SK-N-SH (cell line): ENCODE measurements around the gene PBX1. TPM values are rescaled to one million over a fixed set of nuclear protein-coding genes. Genes with fewer than 3 reads are reported as not detected.

ENCODE experiments used
- CTCF ChIA-PET: fragments of 300-600, 350-600 bp; formaldehyde crosslinking; extraction: SDS; loops from one replicate; lab custom pipeline; 2021; lab: Yijun Ruan, JAX
- POLR2A ChIA-PET: fragments of 350-600 bp; sonication (Branson Sonifier 250); formaldehyde crosslinking; extraction: SDS; loops from one replicate; lab custom pipeline; 2020; ENCODE audit warnings: antibody characterized with exemption, inconsistent platforms; lab: Yijun Ruan, JAX
- DNase-seq: peaks from one replicate; pipeline ENCODE4 v3.0.0; 2012
- H2AFZ ChIP-seq: fragments of 200-600 bp; sonication (generic); 2 replicates; pipeline ENCODE4 v1.8.1; 2016; ENCODE audit warnings: antibody characterized with exemption, mild to moderate bottlenecking, low read depth
- H3F3A ChIP-seq: fragments of 200-600 bp; sonication (generic); replicated peaks from 2 replicates; pipeline ENCODE3; 2016; ENCODE audit warnings: antibody characterized with exemption, mild to moderate bottlenecking; ENCODE audit not compliant: insufficient read depth
- H3K27ac ChIP-seq, 2 experiments: fragments of 200-500 bp in 1 of 2; fragments of 200-600 bp in 1 of 2; sonication (Bioruptor generic) in 1 of 2; sonication (generic), shearing (Covaris generic) in 1 of 2; 2 replicates each; pipeline versions ENCODE4 v1.5.1 to v1.6.1; 2014 to 2016; ENCODE audit warnings: low read depth in 2 of 2, inconsistent platforms in 1 of 2, low read length in 1 of 2, mild to moderate bottlenecking in 1 of 2, mixed read lengths in 1 of 2
- H3K27me3 ChIP-seq: fragments of 200-600 bp; sonication (generic), shearing (Covaris generic); 2 replicates; pipeline ENCODE4 v1.6.1; 2016; ENCODE audit warnings: mixed run types; ENCODE audit not compliant: insufficient read depth
- H3K36me3 ChIP-seq, 2 experiments: fragments of 200-500 bp in 1 of 2; fragments of 200-600 bp in 1 of 2; sonication (Bioruptor generic) in 1 of 2; sonication (generic) in 1 of 2; replicated peaks in 1 of 2; 2 replicates each; pipeline versions ENCODE3 to v1.5.1; 2014 to 2016; ENCODE audit warnings: low read length in 1 of 2, mild to moderate bottlenecking in 1 of 2; ENCODE audit not compliant: insufficient read depth in 2 of 2, control insufficient read depth in 1 of 2
- H3K4me1 ChIP-seq, 2 experiments: fragments of 200-500 bp in 1 of 2; fragments of 200-600 bp in 1 of 2; sonication (Bioruptor generic) in 1 of 2; sonication (generic), shearing (Covaris generic) in 1 of 2; 2 replicates each; pipeline versions ENCODE4 v1.5.1 to v1.6.1; 2014 to 2016; ENCODE audit warnings: low read depth in 1 of 2, low read length in 1 of 2, mixed run types in 1 of 2; ENCODE audit not compliant: insufficient read depth in 2 of 2, control insufficient read depth in 1 of 2
- H3K4me2 ChIP-seq: fragments of 200-600 bp; sonication (generic), shearing (Covaris generic); 2 replicates; pipeline ENCODE4 v1.6.1; 2017; ENCODE audit warnings: mixed run types
- H3K4me3 ChIP-seq, 2 experiments: fragments of 200-500 bp in 1 of 2; fragments of 200-600 bp in 1 of 2; sonication (Bioruptor generic) in 1 of 2; sonication (generic), shearing (Covaris generic) in 1 of 2; 2 replicates each; pipeline versions ENCODE4 v1.5.1 to v1.8.1; 2014 to 2016; ENCODE audit warnings: low read depth in 2 of 2, inconsistent platforms in 1 of 2, low read length in 1 of 2, mild to moderate bottlenecking in 1 of 2, mixed read lengths in 1 of 2, moderate library complexity in 1 of 2
- H3K79me2 ChIP-seq: fragments of 200-600 bp; sonication (generic); 2 replicates; pipeline ENCODE4 v1.8.1; 2017; ENCODE audit warnings: mild to moderate bottlenecking; ENCODE audit not compliant: insufficient read depth
- H3K9ac ChIP-seq: fragments of 200-600 bp; sonication (generic); 2 replicates; pipeline ENCODE4 v1.6.1; 2017; ENCODE audit warnings: mixed run types
- H3K9me2 ChIP-seq: fragments of 200-600 bp; sonication (generic); 2 replicates; pipeline ENCODE4 v1.6.1; 2017; ENCODE audit warnings: mixed run types
- H3K9me3 ChIP-seq: fragments of 200-600 bp; sonication (generic); 2 replicates; pipeline ENCODE4 v1.6.1; 2017; ENCODE audit warnings: mixed run types, mild to moderate bottlenecking, moderate library complexity
- H4K20me1 ChIP-seq: fragments of 200-600 bp; sonication (generic); 2 replicates; pipeline ENCODE4 v1.6.1; 2017; ENCODE audit warnings: mild to moderate bottlenecking, mixed run types; ENCODE audit not compliant: insufficient read depth
- CHD2 ChIP-seq: fragments of 150-350 bp; IDR thresholded peaks from 2 replicates; pipeline ENCODE4 v1.6.1; 2018; ENCODE audit warnings: low read length; ENCODE audit not compliant: partially characterized antibody
- ELF1 ChIP-seq: IDR thresholded peaks from 2 replicates; pipeline ENCODE4 v1.4.0; 2012
- EP300 ChIP-seq, 2 experiments: IDR thresholded peaks; 2 replicates each; pipeline versions ENCODE4 v1.4.0 to v1.6.1; 2012; ENCODE audit warnings: borderline replicate concordance in 1 of 2, low read depth in 1 of 2, low read length in 1 of 2
- GATA2 ChIP-seq: sonication (generic); formaldehyde crosslinking; IDR thresholded peaks from 2 replicates; pipeline ENCODE4 v1.5.0; 2020; ENCODE audit warnings: mild to moderate bottlenecking, missing genetic modification reagents
- MEF2A ChIP-seq: IDR thresholded peaks from 2 replicates; pipeline ENCODE4 v1.4.0; 2012; ENCODE audit warnings: low read depth, borderline replicate concordance
- MXI1 ChIP-seq: IDR thresholded peaks from 2 replicates; pipeline ENCODE4 v1.6.1; 2012; ENCODE audit warnings: mild to moderate bottlenecking, low read depth, low read length, improper control_type of control experiment
- NFIC ChIP-seq: IDR thresholded peaks from 2 replicates; pipeline ENCODE4 v1.4.0; 2012; ENCODE audit warnings: borderline replicate concordance
- NRF1 ChIP-seq: IDR thresholded peaks from 2 replicates; pipeline ENCODE4 v1.6.1; 2012; ENCODE audit warnings: low read depth, mild to moderate bottlenecking, low read length
- POLR2AphosphoS5 ChIP-seq: IDR thresholded peaks from 2 replicates; pipeline ENCODE4 v1.6.1; 2012; ENCODE audit warnings: low read depth, low read length
- RAD21 ChIP-seq: IDR thresholded peaks from 2 replicates; pipeline ENCODE4 v1.6.1; 2012; ENCODE audit warnings: mild to moderate bottlenecking, low read length
- RCOR1 ChIP-seq: fragments of 150-350 bp; IDR thresholded peaks from 2 replicates; pipeline ENCODE4 v1.6.1; 2017; ENCODE audit warnings: antibody characterized with exemption, low read length
- RFX5 ChIP-seq: IDR thresholded peaks from 2 replicates; pipeline ENCODE4 v1.6.1; 2012; ENCODE audit warnings: mild to moderate bottlenecking, improper control_type of control experiment, low read length
- RXRA ChIP-seq: IDR thresholded peaks from 2 replicates; pipeline ENCODE4 v1.4.0; 2012; ENCODE audit warnings: low read depth, mild to moderate bottlenecking, borderline replicate concordance
- SIN3A ChIP-seq: IDR thresholded peaks from 2 replicates; pipeline ENCODE4 v1.6.1; 2012; ENCODE audit warnings: low read depth, mild to moderate bottlenecking, low read length, moderate library complexity, borderline replicate concordance
- SMC3 ChIP-seq: IDR thresholded peaks from 2 replicates; pipeline ENCODE4 v1.6.1; 2012; ENCODE audit warnings: low read depth, low read length, improper control_type of control experiment
- TAF1 ChIP-seq: IDR thresholded peaks from 2 replicates; pipeline ENCODE4 v1.6.1; 2012; ENCODE audit warnings: low read depth, mild to moderate bottlenecking, low read length, moderate library complexity, borderline replicate concordance
- TCF12 ChIP-seq: IDR thresholded peaks from 2 replicates; pipeline ENCODE4 v1.4.0; 2012
- USF1 ChIP-seq: IDR thresholded peaks from 2 replicates; pipeline ENCODE4 v1.4.0; 2012; ENCODE audit warnings: low read depth, borderline replicate concordance
- YY1 ChIP-seq: IDR thresholded peaks from 2 replicates; pipeline ENCODE4 v1.4.0; 2012; ENCODE audit warnings: low read depth, mild to moderate bottlenecking
- WGBS: methylation state at CpG from one replicate; pipeline ENCODE4 v1.1.6; 2017; ENCODE audit warnings: low lambda C conversion rate; 5-methylcytosine and 5-hydroxymethylcytosine counted together
- polyA plus RNA-seq, 3 experiments: library from polyadenylated mRNA; depleted of rRNA; stranded (reverse); fragments of >200 nt; gene quantifications; 2 replicates each; pipeline ENCODE4 v1.2.3, GENCODE V29; 2012
- TF ChIP-seq, protein P1 (sequence below): fragments of 150-350 bp; IDR thresholded peaks from 2 replicates; pipeline ENCODE4 v1.6.1; 2017; ENCODE audit warnings: antibody characterized with exemption, low read length, low read depth, borderline replicate concordance
- TF ChIP-seq, protein P2 (sequence below): IDR thresholded peaks from 2 replicates; pipeline ENCODE4 v1.6.1; 2012; ENCODE audit warnings: mild to moderate bottlenecking, low read depth, low read length, moderate library complexity

PBX1 gene
- polyA plus RNA-seq, 1 of the 3 experiments (the other 2 are of a cell fraction) = 27.0 TPM

- H3K4me1 ChIP-seq = peaks cover 0 to 18% of the 10 kb centered on the region in 2 experiments; a peak in 2 of 4 replicates
- H3K9me2 ChIP-seq = no peaks in the 10 kb centered on the region
- H3K79me2 ChIP-seq = no peaks in the 10 kb centered on the region
- no peak overlapping the region for H3K4me2 ChIP-seq
- WGBS = 34% methylated on average over 4 of the region's 4 CpGs
- H3K36me3 ChIP-seq = no peaks in the 10 kb centered on the region
- H3F3A ChIP-seq = peaks cover 3% of the 10 kb centered on the region
- no peaks in the 10 kb centered on the region for H4K20me1 ChIP-seq
- H3K9me3 ChIP-seq = no peaks in the 10 kb centered on the region
- H3K4me3 ChIP-seq = no peak overlapping the region
- peak; percentile 51 for DNase-seq
- H3K9ac ChIP-seq = no peak overlapping the region
- ChIA-PET CTCF (interaction anchor here (0.9 to 1.0 kb wide), 2 partner anchors 24 to 32 kb away, joined by 3 read pairs; no protein-coding TSS in a partner anchor), POLR2A (no interaction called here)
- 0 out of 2 replicates have a peak, but pooled peaks have one; percentile 1 for TF ChIP-seq RAD21
- TF ChIP-seq ELF1 = no peak
- no peak for TF ChIP-seq RFX5
- no peak for TF ChIP-seq SIN3A
- no peak for TF ChIP-seq MEF2A
- TF ChIP-seq NFIC = peak; percentile 24; the same call in 1 of the 2 replicates
- peak; percentile 48; the same call in 1 of the 2 replicates for TF ChIP-seq GATA2 (CRISPR knock-in tag)
- TF ChIP-seq RCOR1 = 0 out of 2 replicates have a peak, but pooled peaks have one; percentile 51
- no peak for TF ChIP-seq POLR2AphosphoS5
- no peaks in the 10 kb centered on the region for H3K27me3 ChIP-seq
- H3K27ac ChIP-seq = no peak overlapping the region
- no peak overlapping the region; the same call in 1 of the 2 replicates for H2AFZ ChIP-seq
Observed at GRCh38 chr1:164755690-164756089, 196.7 kb downstream of the PBX1 start.

DNA sequence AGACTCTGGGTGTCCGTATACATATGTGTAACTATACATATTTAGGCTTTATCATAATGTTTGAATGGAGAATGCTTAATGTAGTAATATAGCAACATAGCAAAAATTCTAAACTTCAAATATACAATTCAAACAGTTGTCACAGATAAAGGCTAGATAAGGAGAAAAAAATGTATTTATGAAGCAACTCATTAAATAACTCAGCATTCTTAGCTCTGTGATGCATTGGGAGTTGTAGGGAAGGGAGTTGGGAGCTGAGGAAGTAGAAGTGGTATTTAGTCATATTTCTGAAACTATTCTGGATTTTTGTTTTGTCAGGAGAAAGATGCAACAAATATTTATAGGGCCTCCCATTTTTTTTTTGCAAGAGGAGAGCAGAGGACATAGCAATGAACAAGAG is 197.8 kb downstream of the PBX1 start:
- H3K4me2 ChIP-seq = no peak overlapping the region
- POLR2A ChIA-PET = no interaction called here
- H3K27ac ChIP-seq = no peak overlapping the region
- WGBS = 86% methylated on average over 1 of the region's 1 CpG
- no peak for DNase-seq
- CTCF ChIA-PET = interaction anchor here (0.5 to 1.0 kb wide), 4 partner anchors 31 to 1441 kb away, joined by 3 read pairs; no protein-coding TSS in a partner anchor
- peaks cover 0 to 18% of the 10 kb centered on the region in 2 experiments; a peak in 2 of 4 replicates for H3K4me1 ChIP-seq
- no peaks in the 10 kb centered on the region for H3K36me3 ChIP-seq
- H3F3A ChIP-seq = peaks cover 3% of the 10 kb centered on the region
- no peak overlapping the region for H3K4me3 ChIP-seq
- no peaks in the 10 kb centered on the region for H4K20me1 ChIP-seq
- H3K27me3 ChIP-seq = no peaks in the 10 kb centered on the region
- no peaks in the 10 kb centered on the region for H3K9me2 ChIP-seq
- no peak overlapping the region for H2AFZ ChIP-seq
- H3K9me3 ChIP-seq = no peaks in the 10 kb centered on the region
- no peak overlapping the region for H3K9ac ChIP-seq
- no peaks in the 10 kb centered on the region for H3K79me2 ChIP-seq
- no peak for TF ChIP-seq NFIC
- no peak for TF ChIP-seq NRF1
- no peak for TF ChIP-seq SMC3
- no peak for TF ChIP-seq RCOR1
- TF ChIP-seq CHD2 = no peak
- no peak for TF ChIP-seq POLR2AphosphoS5
- TF ChIP-seq SIN3A = no peak
- TF ChIP-seq TAF1 = no peak
- no peak for TF ChIP-seq MXI1
- no peak for TF ChIP-seq EP300 (IDR thresholded peaks at IDR 0.05; ENCODE audit: borderline replicate concordance in 1 of 2, low read depth in 1 of 2, low read length in 1 of 2)
- no peak for TF ChIP-seq YY1
- TF ChIP-seq RXRA = no peak
- TF ChIP-seq USF1 = no peak
- TF ChIP-seq, protein P1, sequence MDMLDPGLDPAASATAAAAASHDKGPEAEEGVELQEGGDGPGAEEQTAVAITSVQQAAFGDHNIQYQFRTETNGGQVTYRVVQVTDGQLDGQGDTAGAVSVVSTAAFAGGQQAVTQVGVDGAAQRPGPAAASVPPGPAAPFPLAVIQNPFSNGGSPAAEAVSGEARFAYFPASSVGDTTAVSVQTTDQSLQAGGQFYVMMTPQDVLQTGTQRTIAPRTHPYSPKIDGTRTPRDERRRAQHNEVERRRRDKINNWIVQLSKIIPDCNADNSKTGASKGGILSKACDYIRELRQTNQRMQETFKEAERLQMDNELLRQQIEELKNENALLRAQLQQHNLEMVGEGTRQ = no peak
- TF ChIP-seq, protein P2, sequence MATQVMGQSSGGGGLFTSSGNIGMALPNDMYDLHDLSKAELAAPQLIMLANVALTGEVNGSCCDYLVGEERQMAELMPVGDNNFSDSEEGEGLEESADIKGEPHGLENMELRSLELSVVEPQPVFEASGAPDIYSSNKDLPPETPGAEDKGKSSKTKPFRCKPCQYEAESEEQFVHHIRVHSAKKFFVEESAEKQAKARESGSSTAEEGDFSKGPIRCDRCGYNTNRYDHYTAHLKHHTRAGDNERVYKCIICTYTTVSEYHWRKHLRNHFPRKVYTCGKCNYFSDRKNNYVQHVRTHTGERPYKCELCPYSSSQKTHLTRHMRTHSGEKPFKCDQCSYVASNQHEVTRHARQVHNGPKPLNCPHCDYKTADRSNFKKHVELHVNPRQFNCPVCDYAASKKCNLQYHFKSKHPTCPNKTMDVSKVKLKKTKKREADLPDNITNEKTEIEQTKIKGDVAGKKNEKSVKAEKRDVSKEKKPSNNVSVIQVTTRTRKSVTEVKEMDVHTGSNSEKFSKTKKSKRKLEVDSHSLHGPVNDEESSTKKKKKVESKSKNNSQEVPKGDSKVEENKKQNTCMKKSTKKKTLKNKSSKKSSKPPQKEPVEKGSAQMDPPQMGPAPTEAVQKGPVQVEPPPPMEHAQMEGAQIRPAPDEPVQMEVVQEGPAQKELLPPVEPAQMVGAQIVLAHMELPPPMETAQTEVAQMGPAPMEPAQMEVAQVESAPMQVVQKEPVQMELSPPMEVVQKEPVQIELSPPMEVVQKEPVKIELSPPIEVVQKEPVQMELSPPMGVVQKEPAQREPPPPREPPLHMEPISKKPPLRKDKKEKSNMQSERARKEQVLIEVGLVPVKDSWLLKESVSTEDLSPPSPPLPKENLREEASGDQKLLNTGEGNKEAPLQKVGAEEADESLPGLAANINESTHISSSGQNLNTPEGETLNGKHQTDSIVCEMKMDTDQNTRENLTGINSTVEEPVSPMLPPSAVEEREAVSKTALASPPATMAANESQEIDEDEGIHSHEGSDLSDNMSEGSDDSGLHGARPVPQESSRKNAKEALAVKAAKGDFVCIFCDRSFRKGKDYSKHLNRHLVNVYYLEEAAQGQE = no peak
- no peak for TF ChIP-seq ELF1
- no peak for TF ChIP-seq TCF12
- TF ChIP-seq, all 33 proteins: peak for 0
